Measurements from ENCODE around the gene FHIT. TPM values are rescaled to one million over a fixed set of nuclear protein-coding genes. Genes with fewer than 3 reads are reported as not detected.
"Not testable (repeated sequence)": the region's sequence is repeated elsewhere in the genome, so short reads cannot be mapped to it uniquely, and the experiment has no call there.

Gene FHIT
- polyA plus RNA-seq, 3 donors = 25.7 to 31.0 (median 25.7) TPM

GRCh38 chr3:59934560-59934959 lies 1316.7 kb downstream of the FHIT start:
- not testable (repeated sequence) for DNase-seq (ENCODE audit: extremely low read depth in 1 of 11, low read depth in 9 of 11, low spot score in 4 of 11)

DNA sequence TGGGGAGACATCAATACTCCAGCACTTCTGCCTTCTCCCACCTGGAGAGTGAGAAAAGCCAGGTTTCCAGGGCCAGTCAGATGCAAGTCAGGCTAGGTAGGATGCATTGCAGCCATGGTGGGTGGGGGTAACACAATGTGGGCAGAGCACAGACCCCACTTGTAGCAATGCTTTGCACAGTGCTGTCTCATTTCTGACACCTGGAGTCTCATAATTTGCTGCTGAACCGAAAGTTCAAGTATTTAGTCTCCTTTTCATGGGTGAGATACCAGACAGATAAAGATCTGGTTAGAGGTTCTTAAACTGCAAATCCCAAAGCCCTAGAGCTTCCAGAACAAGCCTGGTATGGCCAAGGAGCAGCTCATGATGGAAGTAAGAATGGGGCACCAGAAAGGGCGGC lies 1321.1 kb downstream of the FHIT start:
- no peak for DNase-seq (ENCODE audit: extremely low read depth in 1 of 11, low read depth in 9 of 11, low spot score in 4 of 11)

DNA sequence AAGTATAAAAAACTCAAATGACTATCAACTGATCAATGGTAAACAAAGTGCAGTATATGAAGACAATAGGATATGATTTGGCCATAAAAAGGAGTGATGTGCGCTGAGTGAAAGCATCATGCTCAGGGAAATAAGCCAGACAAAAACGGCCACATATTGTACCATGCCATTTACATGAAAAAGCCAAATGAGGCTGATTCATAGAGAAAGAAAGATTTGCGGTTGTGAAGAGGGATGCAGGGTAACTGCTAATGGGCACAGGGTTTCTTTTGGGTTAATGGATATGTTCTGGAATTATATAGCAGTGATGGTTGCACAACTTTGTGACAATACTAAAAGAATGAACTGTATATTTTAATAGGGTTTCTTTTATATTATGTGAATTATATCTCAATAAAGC lies 1324.2 kb downstream of the FHIT start:
- no peak for DNase-seq (ENCODE audit: extremely low read depth in 1 of 11, low read depth in 9 of 11, low spot score in 4 of 11)

DNA sequence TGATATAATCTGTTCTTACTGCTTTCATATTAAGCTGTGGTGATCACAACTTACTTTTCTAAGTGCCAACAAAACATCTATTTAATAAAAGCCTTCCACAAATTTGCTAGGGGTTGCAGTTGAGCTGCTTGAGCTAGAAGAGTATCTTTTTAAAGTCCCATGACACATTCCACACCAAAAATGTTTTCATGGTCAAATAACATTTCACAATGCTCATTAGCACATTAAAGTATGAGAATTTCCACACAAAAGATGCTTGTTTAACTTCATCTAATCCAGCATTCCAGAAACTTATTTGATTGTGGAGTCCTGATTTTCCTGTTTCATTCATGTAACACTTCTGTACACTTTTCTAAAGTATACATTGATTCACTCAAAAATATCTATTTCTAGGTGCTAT lies 1325.3 kb downstream of the FHIT start:
- no peak for DNase-seq (ENCODE audit: extremely low read depth in 1 of 11, low read depth in 9 of 11, low spot score in 4 of 11)

GRCh38 chr3:59922192-59922591 lies 1329.1 kb downstream of the FHIT start:
- no peak for DNase-seq (ENCODE audit: extremely low read depth in 1 of 11, low read depth in 9 of 11, low spot score in 4 of 11)

DNA sequence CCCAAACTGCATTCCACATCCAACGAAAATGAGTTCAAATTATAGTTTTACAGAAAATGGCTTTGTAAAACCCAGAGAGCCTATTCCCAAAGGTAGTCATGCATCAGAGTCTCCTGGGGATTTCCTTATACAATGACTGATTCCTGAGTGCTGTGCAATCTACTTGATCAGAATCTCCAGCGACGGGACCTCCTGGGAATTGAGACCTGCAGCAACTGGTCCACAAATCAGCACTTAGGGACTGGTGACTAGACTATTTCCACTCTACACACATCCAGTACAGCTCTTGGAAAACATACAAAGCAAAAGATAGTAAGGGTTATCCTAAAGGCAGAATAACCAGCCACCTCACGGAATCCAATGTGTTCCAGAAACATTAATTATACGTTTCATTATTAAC lies 1330.4 kb downstream of the FHIT start:
- DNase-seq (ENCODE audit: extremely low read depth in 1 of 11, low read depth in 9 of 11, low spot score in 4 of 11) = no peak

- no peak for DNase-seq (ENCODE audit: extremely low read depth in 1 of 11, low read depth in 9 of 11, low spot score in 4 of 11)
Measured at GRCh38 chr3:59919586-59919985, 1331.7 kb downstream of the FHIT start.

- no peak for DNase-seq (ENCODE audit: extremely low read depth in 1 of 11, low read depth in 9 of 11, low spot score in 4 of 11)
Measured at GRCh38 chr3:59914251-59914650, 1337.0 kb downstream of the FHIT start.

DNA sequence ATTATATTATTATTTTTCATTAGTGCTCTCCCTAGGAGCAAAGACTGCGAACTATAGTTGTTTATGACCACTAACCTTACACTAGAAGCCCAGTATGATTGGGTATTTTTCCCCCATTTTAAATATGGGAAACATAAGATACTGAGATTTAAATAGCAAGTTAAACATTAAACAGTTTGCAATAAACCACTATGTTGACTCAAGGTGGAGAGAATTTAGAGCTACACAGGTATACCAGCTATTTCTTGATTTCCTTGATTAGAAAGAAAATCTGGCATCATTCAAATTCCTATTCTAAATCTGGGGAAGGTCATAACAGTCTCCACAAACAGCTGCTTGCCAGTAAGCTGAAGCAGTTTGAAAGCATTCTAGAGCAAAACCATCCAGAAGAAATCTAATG lies 1337.6 kb downstream of the FHIT start:
- no peak for DNase-seq (ENCODE audit: extremely low read depth in 1 of 11, low read depth in 9 of 11, low spot score in 4 of 11)

DNA sequence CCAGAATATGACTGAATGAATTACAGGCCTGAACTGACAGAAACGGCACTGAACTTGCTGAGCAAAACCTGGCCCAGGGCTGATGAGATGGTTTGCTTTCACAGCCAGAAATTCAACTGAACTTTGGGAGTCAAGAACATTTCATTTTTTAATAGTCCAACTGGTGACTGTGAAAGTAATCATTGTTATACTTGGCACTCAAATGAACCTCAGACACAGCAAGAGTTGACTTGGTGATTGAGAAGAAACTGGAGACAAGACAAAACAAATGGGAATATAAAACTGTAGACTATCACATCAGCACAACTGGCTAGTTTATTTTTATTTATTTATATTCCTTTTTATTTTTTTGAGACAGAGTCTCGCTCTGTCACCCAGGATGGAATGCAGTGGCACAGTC lies 1342.6 kb downstream of the FHIT start:
- no peak for DNase-seq (ENCODE audit: extremely low read depth in 1 of 11, low read depth in 9 of 11, low spot score in 4 of 11)

DNA sequence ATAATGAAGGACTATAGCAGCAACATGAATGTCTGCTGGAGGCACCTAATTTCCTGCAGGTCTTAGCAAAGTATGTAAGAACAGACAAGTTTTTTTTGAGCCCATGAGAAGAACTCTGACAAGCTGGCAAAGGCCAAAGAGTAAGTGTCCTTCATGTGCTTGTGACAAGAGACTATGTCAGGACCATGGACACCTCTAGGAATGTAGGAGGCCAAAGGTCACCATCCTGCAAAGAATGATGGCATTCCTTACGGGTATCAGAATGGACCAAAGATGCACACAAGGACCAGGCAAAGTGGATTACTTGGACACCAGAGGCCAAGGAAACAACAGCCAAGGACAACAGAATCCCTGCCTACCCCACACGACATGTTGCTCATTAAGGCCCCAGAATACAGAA lies 1343.0 kb downstream of the FHIT start:
- peak in 4 of 11 donors; percentile 1 to 13 (median 7) for DNase-seq (ENCODE audit: extremely low read depth in 1 of 11, low read depth in 9 of 11, low spot score in 4 of 11)

- no peak for DNase-seq (ENCODE audit: extremely low read depth in 1 of 11, low read depth in 9 of 11, low spot score in 4 of 11)
Measured at GRCh38 chr3:59904296-59904695, 1347.0 kb downstream of the FHIT start.

GRCh38 chr3:59899061-59899460 lies 1352.2 kb downstream of the FHIT start:
- no peak for DNase-seq (ENCODE audit: extremely low read depth in 1 of 11, low read depth in 9 of 11, low spot score in 4 of 11)

DNA sequence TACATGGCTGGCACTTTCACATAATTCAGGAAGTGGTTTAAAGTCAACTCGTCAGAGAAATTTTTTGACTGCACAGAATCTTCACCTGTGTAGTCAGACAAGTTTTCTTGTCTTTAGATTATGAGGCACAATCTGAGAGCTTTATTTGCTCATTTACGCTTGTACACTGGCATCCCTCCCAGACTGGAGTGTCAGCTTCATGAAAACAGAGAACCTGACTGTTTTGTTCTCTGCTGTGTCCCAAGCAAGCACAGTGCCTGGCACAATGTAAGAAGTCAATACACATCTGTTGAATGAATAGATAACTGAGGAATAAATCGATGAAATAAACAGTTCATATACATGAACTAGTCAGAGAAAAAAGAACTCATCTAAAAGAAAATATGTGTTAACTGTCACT lies 1355.3 kb downstream of the FHIT start:
- no peak for DNase-seq (ENCODE audit: extremely low read depth in 1 of 11, low read depth in 9 of 11, low spot score in 4 of 11)

DNA sequence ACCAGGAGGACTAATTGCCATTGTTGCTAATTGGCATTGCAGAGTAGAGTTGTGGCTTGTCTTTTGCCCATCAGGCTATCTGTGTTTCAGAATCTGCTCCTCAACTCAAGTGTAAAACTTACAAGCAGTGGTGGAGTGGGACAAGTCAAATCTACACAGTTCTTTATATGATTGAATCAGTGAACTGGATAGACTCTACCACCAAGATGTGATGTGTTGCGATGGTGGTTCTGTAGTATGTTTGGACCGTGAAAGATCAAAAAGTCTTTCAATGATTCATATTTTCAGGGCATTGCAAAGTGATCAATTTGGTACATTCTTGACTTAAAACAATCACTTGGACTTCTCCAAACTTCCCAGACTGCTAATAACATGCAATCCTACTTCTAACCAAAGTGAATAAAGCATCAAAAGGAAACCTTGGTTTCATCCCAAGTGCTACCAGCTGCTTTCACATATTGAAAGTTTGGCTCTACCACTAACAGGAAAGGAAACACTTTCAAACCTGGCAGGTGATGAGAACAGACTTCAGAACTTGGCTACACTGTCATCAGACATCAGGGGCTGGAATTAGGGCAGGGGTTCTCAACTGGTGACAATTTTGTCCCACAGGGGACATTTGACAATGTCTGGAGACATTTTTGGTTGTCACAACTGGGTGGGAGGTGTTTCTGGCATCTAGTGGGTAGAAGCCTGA lies 1356.7 kb downstream of the FHIT start:
- DNase-seq (ENCODE audit: extremely low read depth in 1 of 11, low read depth in 9 of 11, low spot score in 4 of 11) = no peak

DNA sequence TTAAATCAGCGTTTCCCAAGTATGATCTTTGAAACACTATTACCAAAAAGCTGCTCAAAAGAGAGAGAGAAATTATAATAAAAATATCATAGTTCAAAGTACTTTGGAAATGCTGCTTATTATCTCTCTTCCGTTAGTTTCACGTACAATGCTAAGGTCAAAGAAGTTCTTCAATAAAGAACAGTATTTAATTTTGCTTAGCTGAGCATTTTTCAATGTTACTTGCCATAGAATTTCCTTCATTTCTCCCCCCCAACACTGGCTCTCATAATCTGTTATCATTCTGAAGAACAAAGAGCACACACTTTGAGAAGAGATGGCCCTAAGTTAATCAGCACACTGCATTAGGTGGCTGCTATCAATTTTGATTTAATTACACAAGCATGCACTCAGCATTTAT lies 1360.6 kb downstream of the FHIT start:
- no peak for DNase-seq (ENCODE audit: extremely low read depth in 1 of 11, low read depth in 9 of 11, low spot score in 4 of 11)

DNA sequence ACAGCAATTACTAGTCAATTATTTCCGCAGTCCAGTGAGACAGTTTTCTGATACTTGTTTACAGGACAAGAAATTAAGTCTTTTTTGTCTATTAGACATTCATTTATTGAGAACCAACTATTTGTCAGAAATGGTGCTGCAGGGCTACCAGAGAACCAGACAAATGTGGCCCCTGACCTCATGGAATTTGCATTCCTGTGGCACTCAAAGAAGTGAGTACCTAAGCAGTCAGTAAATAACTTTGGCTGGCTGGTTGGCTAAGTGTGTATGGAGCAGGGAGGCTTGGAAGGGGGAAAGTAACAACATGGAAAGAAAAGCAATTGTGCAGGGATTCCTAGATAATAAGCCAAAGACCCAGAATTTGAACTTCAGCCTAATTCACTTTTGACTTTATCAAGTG lies 1364.5 kb downstream of the FHIT start:
- DNase-seq (ENCODE audit: extremely low read depth in 1 of 11, low read depth in 9 of 11, low spot score in 4 of 11) = no peak

DNA sequence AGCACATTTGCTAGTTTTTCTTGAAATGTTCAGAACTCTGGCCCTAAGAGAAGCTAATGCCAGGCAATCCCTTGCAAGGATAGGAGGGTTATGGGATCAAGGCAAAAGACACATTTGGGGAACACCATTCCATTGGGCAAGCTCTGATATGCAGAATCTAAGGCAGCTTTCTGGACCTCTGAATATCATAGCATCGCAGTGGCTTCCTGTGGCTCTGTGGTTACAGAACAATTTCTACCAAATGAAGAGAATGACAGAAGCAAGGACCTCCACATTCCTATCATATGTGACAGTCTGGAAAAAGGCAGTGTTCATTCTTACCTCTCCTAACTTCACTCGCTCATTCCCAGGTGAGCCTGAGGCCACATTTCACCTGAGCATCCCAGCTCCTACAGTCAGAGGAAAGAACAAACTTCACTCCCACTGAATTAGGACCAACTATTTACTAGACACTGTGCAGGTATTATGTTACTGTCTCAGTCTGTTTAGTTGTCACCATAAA lies 1365.3 kb downstream of the FHIT start:
- DNase-seq (ENCODE audit: extremely low read depth in 1 of 11, low read depth in 9 of 11, low spot score in 4 of 11) = no peak

- DNase-seq (ENCODE audit: extremely low read depth in 1 of 11, low read depth in 9 of 11, low spot score in 4 of 11) = no peak
Measured at GRCh38 chr3:59885101-59885500, 1366.2 kb downstream of the FHIT start.

GRCh38 chr3:59884409-59884808 lies 1366.8 kb downstream of the FHIT start:
- no peak for DNase-seq (ENCODE audit: extremely low read depth in 1 of 11, low read depth in 9 of 11, low spot score in 4 of 11)

DNA sequence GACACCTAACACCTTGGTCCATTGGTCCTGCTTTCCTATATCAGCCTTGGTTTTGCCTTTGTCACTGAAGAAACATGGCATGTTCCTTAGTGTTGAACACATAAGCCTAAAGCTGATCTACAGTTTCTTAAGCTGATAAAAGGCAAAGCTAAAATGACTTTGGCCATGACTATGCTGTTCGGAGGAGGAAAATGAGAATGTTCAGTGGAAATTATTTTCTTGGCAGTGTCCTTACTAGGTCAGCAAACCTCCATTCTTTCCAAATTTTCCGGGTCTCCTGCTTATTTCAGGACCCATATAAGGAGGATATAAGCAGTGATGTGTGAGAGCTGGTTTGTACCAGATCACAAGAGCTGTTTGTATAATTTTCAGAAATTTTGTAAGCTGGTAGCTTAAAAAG lies 1368.5 kb downstream of the FHIT start:
- DNase-seq (ENCODE audit: extremely low read depth in 1 of 11, low read depth in 9 of 11, low spot score in 4 of 11) = no peak
